Right atrium auricular region (tissue), 2 donors: ENCODE measurements around the gene C1QTNF5. TPM values are rescaled to one million over a fixed set of nuclear protein-coding genes. Genes with fewer than 3 reads are reported as not detected.
"Not testable (repeated sequence)": the region's sequence is repeated elsewhere in the genome, so short reads cannot be mapped to it uniquely, and the experiment has no call there.

Experiments used
- DNase-seq: peaks from one replicate; pipeline ENCODE4 v3.0.0-alpha.2; 2019; ENCODE audit warnings: low spot score
- H3K27ac ChIP-seq, 2 donors: fragments of 200-600 bp; sonication (generic); 1 replicate in 1 of 2; 2 replicates in 1 of 2; pipeline ENCODE4 v1.5.1; 2016 to 2019
- H3K27me3 ChIP-seq, 2 donors: fragments of 200-600 bp; sonication (generic); one replicate each; pipeline versions ENCODE4 v1.5.1 to v1.6.0; 2017 to 2019
- H3K36me3 ChIP-seq: fragments of 200-600 bp; sonication (generic); one replicate; pipeline ENCODE4 v1.5.1; 2016
- H3K4me1 ChIP-seq, 2 donors: fragments of 200-600 bp; sonication (generic); one replicate each; pipeline versions ENCODE4 v1.5.1 to v1.6.0; 2017 to 2019
- H3K4me3 ChIP-seq, 2 donors: fragments of 200-600 bp; sonication (generic); 1 replicate in 1 of 2; 2 replicates in 1 of 2; pipeline ENCODE4 v1.5.1; 2017 to 2019; ENCODE audit warnings: mild to moderate bottlenecking in 1 of 2, moderate library complexity in 1 of 2
- H3K9me3 ChIP-seq, 2 donors: fragments of 200-600 bp; sonication (generic); one replicate each; pipeline ENCODE4 v1.5.1; 2019
- total RNA-seq, 2 donors: library from RNA; depleted of rRNA; stranded (reverse); fragments of >200 nt; gene quantifications; one replicate each; pipeline ENCODE4 v1.1.0, GENCODE V29; 2016
- TF ChIP-seq, protein P1 (sequence below), 2 donors: fragments of 200-600 bp; sonication (generic); IDR thresholded peaks; one replicate each; pipeline ENCODE4 v1.5.1; 2019; ENCODE audit warnings: antibody characterized with exemption in 2 of 2

The C1QTNF5 gene, protein sequence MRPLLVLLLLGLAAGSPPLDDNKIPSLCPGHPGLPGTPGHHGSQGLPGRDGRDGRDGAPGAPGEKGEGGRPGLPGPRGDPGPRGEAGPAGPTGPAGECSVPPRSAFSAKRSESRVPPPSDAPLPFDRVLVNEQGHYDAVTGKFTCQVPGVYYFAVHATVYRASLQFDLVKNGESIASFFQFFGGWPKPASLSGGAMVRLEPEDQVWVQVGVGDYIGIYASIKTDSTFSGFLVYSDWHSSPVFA
- total RNA-seq = 10 to 100 TPM; 41.4 to 47.4 TPM

GRCh38 chr11:119340335-119341221, at the start of gene C1QTNF5:
C1QTNF5 (minus strand) TSS chr11:119340883; CDS start chr11:119340397, 486 bp downstream.
- peaks cover 0 to 59% of the 10 kb centered on the region in 2 donors for H3K4me1 ChIP-seq
- peak within 1 kb of the TSS; percentile 76 to 82 for H3K4me3 ChIP-seq
- H3K36me3 ChIP-seq = no peaks in the 10 kb centered on the region
- H3K27ac ChIP-seq = peak within 1 kb of the TSS; percentile 97 to 98
- no peaks in the 10 kb centered on the region for H3K27me3 ChIP-seq
- DNase-seq = peak; percentile 91
- TF ChIP-seq, protein P1, sequence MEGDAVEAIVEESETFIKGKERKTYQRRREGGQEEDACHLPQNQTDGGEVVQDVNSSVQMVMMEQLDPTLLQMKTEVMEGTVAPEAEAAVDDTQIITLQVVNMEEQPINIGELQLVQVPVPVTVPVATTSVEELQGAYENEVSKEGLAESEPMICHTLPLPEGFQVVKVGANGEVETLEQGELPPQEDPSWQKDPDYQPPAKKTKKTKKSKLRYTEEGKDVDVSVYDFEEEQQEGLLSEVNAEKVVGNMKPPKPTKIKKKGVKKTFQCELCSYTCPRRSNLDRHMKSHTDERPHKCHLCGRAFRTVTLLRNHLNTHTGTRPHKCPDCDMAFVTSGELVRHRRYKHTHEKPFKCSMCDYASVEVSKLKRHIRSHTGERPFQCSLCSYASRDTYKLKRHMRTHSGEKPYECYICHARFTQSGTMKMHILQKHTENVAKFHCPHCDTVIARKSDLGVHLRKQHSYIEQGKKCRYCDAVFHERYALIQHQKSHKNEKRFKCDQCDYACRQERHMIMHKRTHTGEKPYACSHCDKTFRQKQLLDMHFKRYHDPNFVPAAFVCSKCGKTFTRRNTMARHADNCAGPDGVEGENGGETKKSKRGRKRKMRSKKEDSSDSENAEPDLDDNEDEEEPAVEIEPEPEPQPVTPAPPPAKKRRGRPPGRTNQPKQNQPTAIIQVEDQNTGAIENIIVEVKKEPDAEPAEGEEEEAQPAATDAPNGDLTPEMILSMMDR (IDR thresholded peaks at IDR 0.05) = no peak
- no peaks in the 10 kb centered on the region for H3K9me3 ChIP-seq

- Histone ChIP-seq H3K27me3 (no peaks in the 10 kb centered on the region), H3K36me3 (no peaks in the 10 kb centered on the region), H3K27ac (no peak overlapping the region), H3K4me1 (no peaks in the 10 kb centered on the region), H3K4me3 (no peak overlapping the region), H3K9me3 (no peaks in the 10 kb centered on the region)
- TF ChIP-seq, protein P1 (IDR thresholded peaks at IDR 0.05) = no peak
- no peak for DNase-seq
Observed at GRCh38 chr11:119389611-119390254, 49.0 kb upstream of the C1QTNF5 start.

DNA sequence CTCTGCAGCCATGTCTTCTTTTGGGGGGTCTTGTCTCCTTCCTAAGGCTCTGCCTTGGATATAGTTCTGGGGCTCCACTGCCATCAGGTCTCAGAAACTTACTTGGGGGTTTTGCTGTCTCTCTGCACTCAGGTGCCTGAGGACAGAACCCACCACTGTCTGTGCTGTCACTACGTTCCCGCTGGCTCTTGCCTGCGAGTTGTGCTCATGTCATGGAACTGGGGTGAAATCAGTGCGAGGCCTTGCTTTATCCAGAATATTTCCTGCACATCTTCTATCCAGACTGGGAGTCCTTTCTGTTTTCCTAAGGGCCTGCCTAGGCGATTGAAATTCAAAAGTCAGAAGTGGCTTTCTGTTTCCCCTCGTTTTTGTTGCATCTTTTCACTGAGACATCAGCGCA, 47.4 kb upstream of the C1QTNF5 start:
- TF ChIP-seq, protein P1 (IDR thresholded peaks at IDR 0.05) = no peak
- Histone ChIP-seq H3K4me1 (no peaks in the 10 kb centered on the region), H3K36me3 (no peaks in the 10 kb centered on the region)

GRCh38 chr11:119384332-119384731, 43.6 kb upstream of the C1QTNF5 start:
- peaks cover 0 to 24% of the 10 kb centered on the region in 2 donors for H3K4me1 ChIP-seq
- TF ChIP-seq, protein P1 (IDR thresholded peaks at IDR 0.05) = no peak
- no peak for DNase-seq
- no peaks in the 10 kb centered on the region for H3K36me3 ChIP-seq
- H3K27ac ChIP-seq = no peak overlapping the region
- no peaks in the 10 kb centered on the region for H3K9me3 ChIP-seq
- H3K27me3 ChIP-seq = no peaks in the 10 kb centered on the region
- no peak overlapping the region for H3K4me3 ChIP-seq

More for the DNA sequence above, 47.4 kb upstream of the C1QTNF5 start:
- H3K4me3 ChIP-seq = no peak overlapping the region
- no peaks in the 10 kb centered on the region for H3K27me3 ChIP-seq
- DNase-seq = no peak
- no peak overlapping the region for H3K27ac ChIP-seq
- H3K9me3 ChIP-seq = no peaks in the 10 kb centered on the region

GRCh38 chr11:119382513-119382912, 41.8 kb upstream of the C1QTNF5 start:
- H3K27me3 ChIP-seq, H3K36me3 ChIP-seq, H3K9me3 ChIP-seq, H3K4me3 ChIP-seq, DNase-seq, H3K27ac ChIP-seq: not testable (repeated sequence)
- H3K4me1 ChIP-seq = peaks cover 0 to 28% of the 10 kb centered on the region in 2 donors

DNA sequence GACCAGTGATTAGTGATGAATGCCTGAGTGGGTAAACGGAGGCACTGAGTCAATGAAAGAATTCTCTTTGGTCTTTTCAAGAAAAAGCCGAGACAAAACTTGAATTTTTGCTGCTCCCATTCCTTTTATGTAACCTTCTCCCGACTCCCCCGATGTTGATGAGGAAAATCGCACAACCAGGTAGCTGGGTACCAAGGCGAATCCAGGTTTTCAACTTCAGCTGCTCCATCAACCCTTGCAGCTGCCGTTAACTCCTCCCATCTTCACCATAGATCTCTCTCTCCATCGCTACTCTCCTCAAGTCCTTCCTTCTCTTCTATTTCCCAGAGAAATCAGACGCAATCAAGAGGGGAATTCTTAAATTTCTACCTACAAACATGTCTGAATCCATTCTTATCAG, 41.4 kb upstream of the C1QTNF5 start:
- H3K27me3 ChIP-seq = no peaks in the 10 kb centered on the region
- no peaks in the 10 kb centered on the region for H3K36me3 ChIP-seq
- no peaks in the 10 kb centered on the region for H3K9me3 ChIP-seq
- peak overlapping the region; percentile 59 to 94 for H3K27ac ChIP-seq
- peaks cover 0 to 32% of the 10 kb centered on the region in 2 donors for H3K4me1 ChIP-seq
- TF ChIP-seq, protein P1 (IDR thresholded peaks at IDR 0.05) = no peak
- peak overlapping the region; percentile 39 to 56 for H3K4me3 ChIP-seq
- no peak for DNase-seq
